Measurements from ENCODE around the gene SCN4B.
"Not testable (repeated sequence)": the region's sequence is repeated elsewhere in the genome, so short reads cannot be mapped to it uniquely, and the experiment has no call there.

Gene SCN4B

DNA sequence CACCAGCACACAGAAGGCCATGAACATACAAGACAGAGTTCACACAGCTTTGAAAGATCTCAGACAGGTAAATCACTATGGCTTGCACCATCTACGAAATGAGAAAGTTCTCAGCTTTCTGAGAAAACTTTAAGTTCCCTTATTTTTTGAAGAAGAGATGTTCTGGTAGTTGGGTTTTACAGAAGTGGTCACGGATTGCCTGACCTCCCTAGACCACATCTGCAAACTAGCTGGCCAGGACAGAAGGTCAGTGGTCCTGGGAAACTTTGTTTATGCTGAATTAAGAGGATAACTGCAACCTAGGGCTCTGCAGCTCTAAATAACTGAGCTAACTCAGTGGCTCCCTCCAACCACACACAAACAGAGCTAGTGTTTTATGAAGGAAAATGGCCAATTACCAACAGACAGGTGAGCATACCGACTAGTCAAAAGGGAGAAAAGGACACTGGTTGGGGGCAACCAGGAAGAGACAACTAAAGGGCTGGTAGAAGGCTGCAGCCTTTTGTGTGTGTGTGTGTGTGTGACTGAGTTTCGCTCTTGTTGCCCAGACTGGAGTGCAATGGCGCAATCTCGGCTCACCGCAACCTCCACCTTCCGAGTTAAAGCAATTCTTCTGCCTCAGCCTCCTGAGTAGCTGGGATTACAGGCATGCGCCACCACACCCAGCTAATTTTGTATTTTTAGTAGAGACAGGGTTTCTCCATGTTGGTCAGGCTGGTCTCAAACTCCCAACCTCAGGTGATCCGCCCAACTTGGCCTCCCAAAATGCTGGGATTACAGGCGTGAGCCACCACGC is 32.4 kb upstream of the SCN4B start:
- TF ChIP-seq POLR2A (IDR thresholded peaks at IDR 0.05; ENCODE audit: low read length) (no peak), GATA1 (IDR thresholded peaks at IDR 0.05; ENCODE audit: low read depth, low read length) (no peak)
- no peak for DNase-seq

DNA sequence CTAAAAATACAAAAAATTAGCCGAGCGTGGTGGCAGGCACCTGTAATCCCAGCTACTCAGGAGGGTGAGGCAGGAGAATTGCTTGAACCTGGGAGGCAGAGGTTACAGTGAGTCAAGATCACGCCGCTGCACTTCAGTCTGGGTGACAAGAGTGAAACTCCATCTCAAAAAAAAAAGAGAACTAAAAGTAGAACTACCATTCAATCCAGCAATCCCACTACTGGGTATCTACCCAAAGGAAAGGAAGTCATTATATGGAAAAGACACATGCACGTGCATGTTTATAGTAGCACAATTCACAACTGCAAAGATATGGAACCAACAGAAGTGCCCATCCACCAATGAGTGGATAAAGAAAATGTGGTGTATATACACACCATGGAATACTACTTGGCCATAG is 31.1 kb upstream of the SCN4B start:
- DNase-seq: not testable (repeated sequence)

DNA sequence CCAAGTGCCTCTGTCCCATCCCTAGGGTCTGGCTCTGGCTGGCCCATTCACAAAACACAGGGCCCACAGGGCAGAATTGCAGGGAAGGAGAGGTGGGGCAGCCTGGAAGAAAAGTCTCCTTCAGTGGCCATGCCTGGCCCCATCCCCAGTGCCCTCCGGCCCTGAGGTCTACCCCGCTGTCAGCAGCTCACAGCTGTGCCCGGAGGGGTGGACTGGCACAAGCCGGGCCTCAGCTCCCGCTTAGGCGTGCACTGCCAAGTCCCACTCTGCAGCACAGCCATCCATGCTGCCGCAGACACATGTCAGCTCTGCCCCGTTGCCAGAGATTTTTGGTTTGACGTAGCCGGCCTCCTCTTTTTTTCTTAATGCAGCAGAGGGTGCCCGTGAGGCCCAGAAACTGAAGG is 27.7 kb upstream of the SCN4B start:
- DNase-seq: no peak
- TF ChIP-seq GATA1 (IDR thresholded peaks at IDR 0.05; ENCODE audit: low read depth, low read length) (no peak), POLR2A (IDR thresholded peaks at IDR 0.05; ENCODE audit: low read length) (no peak)

DNA sequence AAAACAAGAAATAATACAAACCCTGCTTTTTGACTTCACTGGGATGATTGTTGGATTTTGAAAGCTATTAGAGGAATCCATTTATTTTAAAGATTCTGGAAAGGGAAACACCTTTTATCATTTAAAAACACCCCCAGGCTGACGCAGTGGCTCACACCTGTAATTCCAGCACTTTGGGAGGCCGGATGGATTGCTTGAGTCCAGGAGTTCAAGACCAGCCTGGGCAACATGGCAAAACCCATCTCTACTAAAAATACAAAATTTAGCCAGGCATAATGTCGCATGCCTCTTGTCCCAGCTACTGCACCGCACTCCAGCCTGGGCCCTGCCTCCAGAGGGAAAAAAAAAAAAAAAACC is 24.1 kb upstream of the SCN4B start:
- TF ChIP-seq GATA1 (IDR thresholded peaks at IDR 0.05; ENCODE audit: low read depth, low read length): no peak
- TF ChIP-seq POLR2A (IDR thresholded peaks at IDR 0.05; ENCODE audit: low read length): no peak
- DNase-seq: no peak

DNA sequence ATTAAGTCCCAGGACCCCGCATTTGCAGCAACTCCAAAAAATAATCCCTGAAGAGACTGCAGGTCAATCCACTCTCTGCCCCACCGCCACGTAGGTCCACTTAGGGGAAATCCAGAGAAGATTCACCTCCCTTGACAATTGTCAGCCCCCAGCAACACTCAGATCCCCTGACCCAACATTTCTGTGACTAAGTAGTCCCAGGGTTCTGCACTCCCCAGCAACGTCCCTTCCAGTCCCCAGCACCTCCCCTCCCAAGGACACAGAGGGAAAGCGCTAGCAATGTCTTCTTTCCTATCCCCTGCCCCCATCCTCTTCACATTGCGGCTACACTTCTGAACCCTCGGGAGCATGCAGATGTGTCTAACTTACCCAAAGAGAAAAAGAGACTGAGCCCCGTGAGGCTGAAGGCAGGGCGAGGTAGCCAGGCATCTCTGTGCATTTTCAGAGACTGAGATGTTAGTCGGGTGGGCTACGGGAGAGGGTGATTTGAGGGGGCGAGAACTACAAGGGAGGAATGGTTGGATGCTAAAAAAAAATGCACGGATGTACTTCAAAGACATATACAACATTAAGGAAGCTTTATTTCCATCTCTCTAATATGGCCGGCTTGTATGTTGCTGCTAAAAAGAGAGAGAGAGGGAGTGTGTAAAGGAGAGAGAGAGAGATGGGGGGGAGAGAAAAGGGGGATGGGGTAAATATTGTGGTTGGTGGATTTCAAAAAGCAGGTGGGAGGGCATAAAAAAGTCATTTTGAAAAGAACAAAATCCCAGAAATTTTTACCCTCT is 23.6 kb upstream of the SCN4B start, which contains the start of gene SCN2B:
Gene SCN2B, minus strand, starts transcription at position 647 of the 785 bp plus-strand sequence. Its CDS starts 208 bp downstream, at position 439.
- DNase-seq: no peak
- TF ChIP-seq POLR2A (IDR thresholded peaks at IDR 0.05; ENCODE audit: low read length): no peak
- no peak for TF ChIP-seq GATA1 (IDR thresholded peaks at IDR 0.05; ENCODE audit: low read depth, low read length)

DNA sequence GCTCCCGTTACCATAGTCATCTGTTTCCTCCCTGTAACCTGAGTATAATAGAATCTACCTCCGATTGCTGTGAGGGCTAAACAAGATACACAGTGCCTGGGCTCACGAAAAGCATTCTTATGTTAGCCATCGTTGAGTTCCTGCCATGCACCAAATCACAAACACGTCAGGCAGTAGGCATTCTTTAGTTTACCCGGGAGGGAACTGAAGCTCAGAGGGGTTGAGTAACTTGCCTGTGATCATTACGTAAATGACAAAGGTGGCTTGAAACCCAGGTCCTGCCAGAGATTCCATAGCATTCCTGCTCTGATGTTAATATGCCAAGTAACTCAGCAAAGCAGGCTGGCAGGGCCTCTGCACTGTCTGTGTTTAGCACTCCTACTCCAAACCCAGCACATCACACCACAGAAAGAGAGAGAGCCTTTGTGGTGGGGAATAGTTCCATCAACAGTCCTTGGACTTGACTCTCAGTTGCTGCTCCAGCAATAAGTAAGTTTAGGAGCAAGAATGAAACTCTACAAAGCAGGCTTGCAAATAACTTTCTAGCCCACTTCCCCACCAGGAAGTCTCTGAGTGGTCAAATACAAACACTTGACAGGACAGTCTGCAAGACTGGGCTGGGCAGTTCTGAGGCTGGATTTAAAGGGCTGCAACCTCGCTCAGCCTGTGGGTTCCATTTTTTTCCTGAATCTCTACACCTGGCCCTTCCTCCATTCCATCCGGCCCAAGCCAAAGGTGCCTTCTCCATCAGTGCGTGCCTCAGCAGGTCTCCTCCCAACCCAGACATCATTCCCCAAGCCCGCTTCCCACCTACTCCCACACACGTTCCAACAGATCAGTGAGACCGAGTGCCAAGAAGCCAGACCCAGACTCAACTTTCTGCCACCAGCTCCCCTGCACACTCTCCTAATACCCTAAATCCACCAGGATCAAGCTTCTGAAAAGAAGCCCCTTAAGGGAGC is 22.7 kb upstream of the SCN4B start:
- TF ChIP-seq GATA1 (IDR thresholded peaks at IDR 0.05; ENCODE audit: low read depth, low read length) (no peak), POLR2A (IDR thresholded peaks at IDR 0.05; ENCODE audit: low read length) (no peak)
- no peak for DNase-seq

DNA sequence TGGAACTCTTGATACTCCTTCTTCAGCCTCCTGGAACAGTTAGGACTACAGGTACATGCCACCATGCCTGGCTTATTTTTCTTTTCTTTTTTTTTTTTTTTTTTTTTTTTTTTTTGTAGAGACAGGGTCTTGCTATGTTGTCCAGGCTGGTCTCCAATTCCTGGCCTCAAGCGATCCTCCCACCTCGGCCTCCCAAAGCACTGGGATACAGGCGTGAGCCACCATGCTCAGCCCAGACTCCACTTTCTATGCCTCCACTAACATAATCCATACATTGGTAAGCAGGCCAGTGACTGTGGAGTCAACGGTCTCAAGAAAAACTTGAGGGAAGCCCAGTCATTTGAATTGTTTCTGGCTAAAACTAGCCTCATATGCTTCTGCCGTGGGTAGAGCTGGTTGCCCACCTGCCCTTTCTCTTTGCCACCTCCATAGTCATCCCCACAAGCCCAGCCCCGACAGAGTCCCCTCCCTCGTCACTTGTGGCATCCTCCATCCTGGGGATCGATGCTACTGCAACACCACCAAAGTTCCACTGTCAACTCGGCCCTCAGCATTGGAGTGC is 21.5 kb upstream of the SCN4B start:
- TF ChIP-seq GATA1 (IDR thresholded peaks at IDR 0.05; ENCODE audit: low read depth, low read length) (no peak), POLR2A (IDR thresholded peaks at IDR 0.05; ENCODE audit: low read length) (no peak)
- no peak for DNase-seq

DNA sequence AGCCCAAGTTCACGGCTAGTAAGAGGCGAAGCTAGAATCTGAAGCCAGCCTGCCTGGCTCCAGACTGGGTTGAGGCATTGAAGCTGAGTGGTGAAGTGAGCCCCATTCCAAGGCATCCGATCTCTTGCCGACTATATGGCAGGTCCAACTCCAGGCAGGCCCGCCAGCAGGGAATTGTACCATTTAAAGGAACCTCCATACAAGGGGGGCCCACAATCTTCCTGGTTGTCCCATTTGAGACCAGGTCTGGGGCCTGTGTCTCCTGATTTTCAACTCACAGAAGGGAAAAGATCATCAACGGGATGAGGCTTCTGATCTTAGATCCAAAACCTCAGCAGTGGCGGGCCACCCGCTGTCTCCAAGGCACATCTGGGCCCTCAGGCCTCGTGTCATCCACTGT is 19.7 kb upstream of the SCN4B start:
- DNase-seq: no peak
- TF ChIP-seq GATA1 (IDR thresholded peaks at IDR 0.05; ENCODE audit: low read depth, low read length): no peak
- no peak for TF ChIP-seq POLR2A (IDR thresholded peaks at IDR 0.05; ENCODE audit: low read length)

DNA sequence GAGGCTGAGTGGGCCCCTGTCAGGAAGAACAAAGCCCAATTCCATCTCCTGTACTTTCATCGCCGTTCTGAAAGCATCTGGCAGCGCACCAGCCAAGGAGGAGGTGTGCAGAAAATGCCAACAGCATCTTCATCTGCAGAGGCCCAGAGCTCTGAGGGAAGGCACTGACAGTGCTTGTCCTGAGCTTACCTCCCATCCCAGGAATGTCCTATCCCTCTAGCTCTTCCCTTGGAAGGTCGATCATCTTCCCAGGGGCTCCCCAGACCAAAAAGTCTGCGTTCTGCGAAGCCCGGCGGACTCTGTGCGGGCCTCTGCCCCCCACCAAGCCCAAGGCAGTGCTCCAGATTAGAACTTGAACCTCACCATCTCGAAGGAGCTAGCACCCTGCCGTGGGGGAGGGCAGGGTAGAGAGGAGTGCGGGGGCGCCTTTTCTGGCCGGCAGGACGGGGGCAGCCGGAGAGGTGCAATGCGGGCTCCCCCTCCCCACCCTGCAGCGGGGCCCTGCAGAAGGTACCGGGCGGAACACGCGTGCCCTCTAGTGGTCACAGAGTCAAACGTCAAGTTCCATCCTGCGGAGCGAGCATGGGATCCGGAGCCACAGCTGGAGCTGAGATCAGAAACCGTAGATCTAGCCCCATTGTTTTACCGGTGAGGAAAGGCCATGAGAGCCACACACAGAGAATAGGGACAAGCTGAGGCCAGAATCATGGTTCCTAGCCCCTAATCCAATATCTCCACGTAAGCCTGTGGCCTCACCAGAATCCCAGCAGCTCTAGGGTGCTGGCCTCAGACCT is 18.8 kb upstream of the SCN4B start:
- DNase-seq: peak; percentile 41 to 69
- TF ChIP-seq GATA1 (IDR thresholded peaks at IDR 0.05; ENCODE audit: low read depth, low read length): no peak
- no peak for TF ChIP-seq POLR2A (IDR thresholded peaks at IDR 0.05; ENCODE audit: low read length)

DNA sequence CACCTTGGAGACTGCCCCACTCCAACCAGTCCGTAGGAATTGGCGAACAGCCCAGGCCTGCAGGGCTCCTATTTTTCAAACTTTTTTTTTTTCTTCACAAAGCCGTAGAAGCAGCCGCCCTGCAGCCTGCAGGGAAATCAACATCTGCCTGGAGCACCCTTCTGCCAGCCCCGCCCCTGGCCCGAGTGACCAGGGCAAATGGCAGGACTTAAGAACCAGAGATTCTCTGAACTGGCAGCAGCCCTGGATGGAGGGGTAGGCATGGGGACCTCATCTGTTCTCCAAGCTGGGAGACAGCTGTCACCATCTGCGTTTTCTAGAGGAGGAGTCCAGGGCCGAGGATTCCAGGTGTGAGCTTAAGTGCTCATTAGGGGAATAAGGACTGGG is 18.3 kb upstream of the SCN4B start:
- no peak for TF ChIP-seq GATA1 (IDR thresholded peaks at IDR 0.05; ENCODE audit: low read depth, low read length)
- no peak for TF ChIP-seq POLR2A (IDR thresholded peaks at IDR 0.05; ENCODE audit: low read length)
- DNase-seq: no peak

DNA sequence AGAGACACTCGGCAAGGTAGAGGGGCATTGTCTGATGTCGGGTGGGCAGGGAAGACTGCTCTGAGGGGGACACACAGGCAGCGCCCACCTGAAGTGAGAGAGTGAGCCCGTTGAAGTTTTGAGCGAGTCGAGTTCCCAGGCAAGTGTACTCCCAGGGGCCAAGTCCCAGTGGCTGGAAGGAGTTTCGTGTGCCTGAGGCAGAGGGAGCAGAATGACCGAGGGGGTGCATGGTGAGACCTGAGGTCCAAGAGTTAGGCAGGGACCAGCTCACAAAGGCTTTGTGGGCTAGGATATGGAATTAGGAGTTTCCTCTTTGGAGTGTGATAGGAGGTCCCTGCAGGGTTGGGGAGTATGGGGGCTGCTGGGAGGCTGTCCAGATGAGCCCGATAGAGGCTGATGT is 17.6 kb upstream of the SCN4B start:
- DNase-seq: no peak

DNA sequence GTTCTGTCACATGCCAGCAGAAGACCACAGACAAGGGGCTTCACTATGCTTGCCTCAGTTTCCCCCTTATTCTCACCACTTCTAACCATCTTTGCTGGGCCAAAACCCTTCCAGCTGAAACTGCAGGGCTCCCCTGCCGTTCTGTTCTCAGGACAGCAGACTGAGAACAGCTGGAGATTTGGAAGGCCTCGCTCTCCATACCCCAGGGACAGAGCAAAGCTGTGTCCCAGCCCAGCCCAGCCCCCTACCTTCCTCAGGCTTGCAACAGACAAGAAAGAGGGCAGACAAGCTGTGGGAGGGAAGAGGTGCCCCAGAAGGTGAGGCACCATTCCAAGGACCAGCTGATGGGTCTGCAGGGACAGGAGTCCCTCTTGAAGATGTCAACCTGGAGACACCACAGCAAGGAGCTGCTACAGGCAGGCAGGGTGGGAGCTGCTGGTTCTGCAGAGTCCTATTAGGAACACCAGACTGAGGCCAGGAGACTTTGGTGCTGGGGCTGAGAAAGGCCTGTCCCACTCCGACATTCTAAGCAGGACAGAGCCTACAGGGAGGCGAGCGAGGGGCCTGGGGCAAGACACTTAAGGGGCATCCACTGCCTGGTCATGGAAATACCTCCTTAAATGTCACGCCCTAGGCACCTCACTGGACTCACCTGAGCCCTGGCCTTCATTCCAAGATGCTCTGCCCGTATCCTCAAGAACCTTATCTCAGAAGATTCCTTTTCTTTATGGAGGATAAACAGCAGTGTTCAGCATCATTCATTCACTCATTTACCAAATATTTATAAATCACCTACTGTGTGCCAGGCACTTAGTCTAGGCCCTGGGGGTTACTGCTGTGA is 16.9 kb upstream of the SCN4B start:
- TF ChIP-seq POLR2A (IDR thresholded peaks at IDR 0.05; ENCODE audit: low read length) (no peak), GATA1 (IDR thresholded peaks at IDR 0.05; ENCODE audit: low read depth, low read length) (no peak)
- DNase-seq: no peak

More for the DNA sequence above, 17.6 kb upstream of the SCN4B start:
- TF ChIP-seq GATA1 (IDR thresholded peaks at IDR 0.05; ENCODE audit: low read depth, low read length) (no peak), POLR2A (IDR thresholded peaks at IDR 0.05; ENCODE audit: low read length) (no peak)
